Fibroblast of upper back skin (primary cell): Measurements from ENCODE around the gene A1BG.
"Not testable (repeated sequence)": the region's sequence is repeated elsewhere in the genome, so short reads cannot be mapped to it uniquely, and the experiment has no call there.

Source experiments
- DNase-seq: peaks from one replicate; pipeline ENCODE4 v3.0.0-alpha.2; 2013

Gene A1BG

DNA sequence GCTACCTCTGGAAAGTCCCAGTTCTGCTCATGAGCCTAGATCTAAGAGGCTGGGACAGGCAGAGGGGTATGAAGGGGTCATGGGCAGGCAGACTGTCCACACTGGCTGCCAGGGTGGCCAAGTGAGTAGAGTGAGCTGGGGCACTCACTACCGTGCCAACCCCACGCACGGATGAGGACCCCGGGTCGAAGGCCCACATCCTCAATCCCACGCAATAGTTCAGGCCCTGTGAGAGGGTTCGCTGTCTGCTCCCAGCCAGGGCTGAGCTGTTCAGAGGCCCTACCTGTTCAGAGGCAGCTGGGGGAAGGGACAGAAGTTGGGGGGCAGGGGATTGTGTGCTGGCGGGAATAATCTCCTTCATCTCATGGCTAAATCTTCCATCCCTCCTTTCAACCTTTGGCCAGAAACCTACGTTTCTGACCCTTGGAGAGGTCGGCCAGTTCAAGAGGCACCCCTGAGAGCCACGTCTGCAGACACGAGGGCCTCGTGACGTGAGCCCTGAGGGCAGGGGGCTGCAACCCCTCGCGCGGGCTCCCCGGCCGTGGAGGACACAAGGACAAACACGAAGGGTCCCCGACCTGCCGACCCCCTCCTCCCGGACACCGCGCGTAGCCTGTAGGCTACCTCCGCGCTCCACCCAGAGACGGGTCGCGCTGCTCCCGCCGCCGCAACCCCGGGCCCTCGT is 32.7 kb upstream of the A1BG start:
- no peak for DNase-seq

DNA sequence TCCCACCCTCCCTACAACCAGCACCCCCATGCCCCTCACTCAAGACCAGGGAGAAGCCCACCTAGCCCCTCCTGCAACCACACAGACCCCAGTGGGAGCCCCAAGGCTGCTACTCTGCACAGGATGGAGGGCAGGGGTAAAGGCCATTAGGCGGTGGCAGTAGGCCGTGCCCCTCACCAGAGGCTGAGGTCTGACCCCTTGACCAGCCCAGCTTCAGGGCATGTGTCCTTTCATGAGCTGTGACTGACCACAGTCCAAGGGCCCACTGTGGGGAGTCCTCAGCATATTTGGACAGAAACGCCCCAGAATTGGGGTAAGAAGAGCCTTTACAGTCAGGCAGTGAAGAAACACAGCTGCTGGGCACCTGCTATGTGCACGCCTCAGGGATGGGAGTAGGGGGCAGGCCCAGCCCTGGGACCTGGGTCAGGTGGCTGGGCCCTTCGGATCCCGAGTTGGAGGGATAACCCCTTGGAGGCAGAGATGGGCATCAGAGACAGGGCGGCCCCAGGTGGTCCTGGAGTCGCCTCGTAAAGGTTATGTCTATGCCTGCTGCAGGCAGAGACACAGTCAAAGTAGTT is 32.1 kb upstream of the A1BG start:
- no peak for DNase-seq

DNA sequence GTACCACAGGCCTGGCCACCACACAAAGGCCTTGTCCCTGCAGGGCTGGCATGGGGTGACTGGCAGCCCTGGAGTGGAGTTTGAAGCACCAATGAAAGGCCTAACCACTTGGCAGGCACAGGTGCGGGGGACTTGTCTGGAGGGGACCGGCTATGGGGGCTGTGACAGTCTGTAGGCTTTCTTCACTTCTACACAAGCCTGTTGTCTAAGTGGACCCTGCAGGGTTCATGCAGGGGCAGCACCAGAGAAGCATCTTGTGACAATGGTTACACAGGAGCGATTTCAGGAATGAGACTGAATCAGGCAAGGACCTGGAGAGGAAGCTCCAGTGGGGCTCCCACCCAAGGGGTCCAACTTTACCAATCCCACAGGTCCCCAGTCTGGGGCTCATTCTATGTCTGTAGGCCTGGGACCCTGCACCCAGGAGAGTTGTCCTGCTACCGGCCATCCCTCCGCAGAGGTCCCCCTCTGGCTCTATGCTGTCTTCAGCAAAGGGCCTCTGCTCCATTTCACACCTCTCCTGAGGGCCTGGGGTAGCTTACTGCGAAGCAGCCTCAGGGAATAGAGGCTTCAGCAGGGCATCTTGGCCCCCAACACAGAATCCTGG is 29.8 kb upstream of the A1BG start:
- no peak for DNase-seq

DNA sequence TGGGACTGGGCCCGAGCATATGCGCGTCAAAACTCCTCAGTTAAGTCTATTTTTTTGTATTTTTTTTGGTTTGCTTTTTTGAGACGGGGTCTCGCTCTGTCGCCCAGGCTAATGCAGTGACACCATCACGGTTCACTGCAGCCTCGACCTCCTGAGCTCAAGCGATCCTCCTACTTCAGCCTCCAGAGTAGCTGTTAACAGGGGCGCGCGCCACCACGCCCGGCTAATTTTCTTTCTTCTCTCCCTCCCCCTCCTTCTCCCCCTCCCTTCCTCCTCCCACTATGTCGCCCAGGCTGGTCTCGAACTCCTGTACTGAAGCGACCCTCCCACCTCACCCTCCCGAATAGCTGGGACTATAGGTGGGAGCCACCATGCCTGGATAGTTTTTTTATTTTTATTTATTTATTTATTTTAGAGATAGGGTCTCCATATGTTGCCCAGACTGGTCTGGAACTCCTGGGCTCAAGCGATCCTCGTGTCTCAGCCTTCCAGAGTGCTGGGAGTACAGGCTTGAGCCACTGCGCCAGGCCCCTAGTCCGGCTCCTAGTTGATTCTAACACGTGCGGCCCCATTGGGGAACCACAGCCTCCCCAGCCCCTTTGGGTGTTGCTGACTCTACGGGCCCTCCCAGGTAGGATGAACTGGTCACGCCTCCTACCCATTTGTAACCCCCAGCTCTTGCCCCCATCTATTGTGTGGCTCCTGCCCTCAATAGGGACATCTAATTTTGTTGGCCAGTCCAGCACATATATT is 28.3 kb upstream of the A1BG start:
- DNase-seq = no peak

DNA sequence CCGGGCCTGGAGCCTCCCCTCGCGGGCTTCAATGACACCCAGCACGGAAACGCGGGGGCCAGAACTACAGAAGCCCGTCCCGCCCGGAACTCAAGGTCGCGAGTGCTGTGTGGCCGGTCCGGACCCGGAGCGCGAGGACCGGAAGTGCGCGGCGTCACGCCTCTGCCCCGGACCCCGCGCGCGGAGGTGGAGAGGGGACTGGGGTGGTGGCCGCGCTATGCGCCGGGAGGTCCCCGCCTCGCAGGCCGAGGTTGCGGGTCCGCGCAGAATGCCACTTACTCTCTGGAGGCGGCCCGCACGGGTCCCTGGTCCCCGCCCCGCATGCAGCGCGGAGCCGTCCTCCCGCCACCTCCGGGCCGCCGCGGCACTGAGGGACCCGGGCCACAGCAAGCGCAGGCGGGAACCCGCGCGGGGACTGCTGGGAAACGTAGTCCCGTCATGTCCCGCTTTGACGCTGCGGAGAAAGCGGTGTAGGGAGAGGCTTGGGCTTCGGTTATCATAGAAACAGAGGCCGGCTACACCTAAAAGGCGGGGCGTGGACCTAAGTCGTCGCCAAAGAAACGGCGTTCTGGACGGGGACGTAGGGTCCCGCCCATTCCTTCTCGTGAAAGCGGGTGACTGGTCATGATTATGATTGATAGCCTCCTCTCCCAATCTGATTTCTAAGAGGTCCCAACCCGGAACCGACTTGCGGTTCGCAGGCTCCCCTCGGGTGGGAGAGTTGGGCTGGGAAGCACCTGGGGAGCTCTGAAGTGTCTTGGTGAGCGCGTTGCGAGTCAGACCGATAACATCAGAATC is 27.6 kb upstream of the A1BG start, which contains the start of gene ZNF837:
TSS of gene ZNF837 (minus strand) at position 369 of the 798 bp plus-strand sequence. CDS start 11,698 bp downstream, outside the sequence.
- DNase-seq = peak; percentile 100

DNA sequence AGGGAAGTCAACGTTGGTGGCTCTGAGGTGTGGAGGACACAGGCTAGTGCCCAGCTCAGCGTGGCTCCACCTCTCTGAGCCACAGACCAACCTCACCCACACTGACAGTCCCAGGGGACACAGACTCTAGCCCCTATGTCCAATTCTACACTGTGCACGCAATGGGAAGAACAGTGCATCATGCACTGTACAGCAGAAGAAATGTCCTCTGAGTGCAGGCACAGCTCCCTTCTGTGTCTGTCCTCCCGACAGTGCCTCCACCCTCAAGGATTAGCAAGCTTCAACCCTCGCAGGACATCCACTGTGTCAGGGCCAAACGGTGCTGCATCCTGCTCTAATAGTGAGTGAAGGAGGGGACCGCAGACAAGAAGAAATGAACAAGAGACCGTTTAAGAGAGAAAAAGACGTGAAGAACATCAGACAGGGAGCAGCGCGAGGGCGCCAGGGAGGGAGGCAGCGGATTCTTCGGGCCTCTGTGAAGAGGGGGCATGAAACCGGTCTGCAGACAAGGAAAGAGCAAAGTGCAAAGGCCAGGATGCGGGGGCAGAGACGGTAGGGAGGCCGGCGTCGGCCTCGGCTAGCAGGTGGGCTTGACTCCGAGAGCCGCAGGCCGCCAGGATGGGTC is 26.9 kb upstream of the A1BG start:
- DNase-seq = no peak

DNA sequence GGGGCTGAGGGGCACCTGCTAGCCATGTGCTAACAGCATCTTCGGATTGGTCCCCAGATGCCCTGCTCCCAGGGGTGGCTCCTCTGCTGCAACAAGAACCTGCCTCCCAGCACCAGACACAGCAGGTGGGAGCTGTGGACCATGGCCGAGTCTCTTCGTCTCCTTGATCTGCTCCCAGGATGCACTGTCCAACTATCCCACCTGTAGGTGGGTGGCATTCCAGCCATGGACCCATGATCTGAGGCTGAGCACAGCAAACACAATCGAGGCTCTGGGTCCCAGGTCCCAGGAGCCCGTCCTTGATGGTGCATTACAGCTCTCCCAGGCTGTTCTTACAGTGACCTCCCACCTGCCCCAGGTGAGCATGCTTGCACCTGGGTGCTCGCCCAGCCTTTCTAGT is 26.0 kb upstream of the A1BG start:
- no peak for DNase-seq

DNA sequence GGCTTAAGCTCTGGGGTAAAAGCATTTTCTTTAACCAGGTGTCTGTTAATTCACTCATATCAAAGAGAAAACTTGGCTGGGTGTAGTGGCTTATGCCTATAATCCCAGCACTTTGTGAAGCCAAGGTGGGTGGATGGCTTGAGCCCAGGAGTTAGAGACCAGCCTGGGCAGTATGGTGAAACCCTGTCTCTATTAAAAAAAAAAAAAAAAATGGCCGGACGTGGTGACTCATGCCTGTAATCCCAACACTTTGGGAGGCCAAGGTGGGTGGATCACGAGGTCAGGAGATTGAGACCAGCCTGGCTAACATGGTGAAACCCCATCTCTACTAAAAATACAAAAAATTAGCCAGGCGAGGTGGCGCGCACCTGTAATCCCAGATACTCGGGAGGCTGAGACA is 23.4 kb upstream of the A1BG start:
- DNase-seq = not testable (repeated sequence)

DNA sequence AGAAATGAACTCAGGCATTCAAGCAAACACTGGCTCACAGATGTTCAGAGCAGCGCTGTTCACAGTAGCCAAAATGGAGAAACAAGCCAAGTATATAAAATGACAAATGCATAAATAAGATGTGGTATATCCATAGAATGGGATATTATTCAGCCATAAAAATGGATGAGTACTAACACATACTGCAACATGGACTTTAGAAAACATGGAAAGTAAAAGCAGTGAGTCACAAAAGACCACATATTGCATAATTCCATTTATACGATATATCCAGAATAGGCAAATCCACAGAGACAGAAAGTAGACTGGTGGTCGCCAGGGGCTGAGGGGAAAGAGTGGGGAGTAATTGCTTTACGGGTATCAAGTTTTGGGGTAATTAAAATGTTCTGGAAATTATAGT is 20.9 kb upstream of the A1BG start:
- DNase-seq = no peak

DNA sequence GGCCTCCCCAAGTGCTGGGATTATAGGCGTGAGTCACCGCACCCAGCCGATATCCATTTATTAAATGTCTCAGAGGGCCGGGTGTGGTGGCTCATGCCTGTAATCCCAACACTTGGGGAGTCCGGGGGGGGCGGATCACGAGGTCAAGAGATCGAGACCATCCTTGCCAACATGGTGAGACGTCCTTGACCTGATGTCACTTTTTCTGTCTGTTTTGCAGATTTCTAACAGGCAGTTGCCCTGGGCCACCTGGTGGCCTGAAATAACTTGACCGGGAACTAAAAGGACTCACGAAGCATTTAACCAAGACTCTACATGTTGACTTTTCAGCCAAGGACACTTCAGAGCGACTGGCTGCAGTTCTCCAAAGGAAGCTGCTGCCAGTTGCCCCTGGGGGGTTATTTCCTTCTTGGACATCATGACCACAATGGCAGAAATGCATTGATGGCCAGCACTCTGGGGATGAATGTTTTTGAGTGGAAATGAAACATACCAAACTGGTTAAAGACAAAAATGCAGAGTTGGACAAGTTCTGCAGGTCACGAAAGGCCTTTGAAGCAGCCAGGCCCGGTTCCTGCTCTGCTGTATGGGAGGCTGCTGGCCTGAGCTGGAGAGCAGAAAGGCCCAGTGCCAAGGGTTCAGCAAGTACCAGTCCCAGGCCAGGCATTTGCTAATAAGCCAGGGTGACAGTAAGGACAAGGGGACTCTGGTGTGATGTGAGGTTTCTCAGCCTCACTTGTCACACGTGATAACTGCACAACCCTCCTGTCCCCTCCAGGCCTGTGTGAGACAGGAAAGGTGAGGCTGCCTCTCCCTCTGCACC is 19.2 kb upstream of the A1BG start:
- DNase-seq = no peak

DNA sequence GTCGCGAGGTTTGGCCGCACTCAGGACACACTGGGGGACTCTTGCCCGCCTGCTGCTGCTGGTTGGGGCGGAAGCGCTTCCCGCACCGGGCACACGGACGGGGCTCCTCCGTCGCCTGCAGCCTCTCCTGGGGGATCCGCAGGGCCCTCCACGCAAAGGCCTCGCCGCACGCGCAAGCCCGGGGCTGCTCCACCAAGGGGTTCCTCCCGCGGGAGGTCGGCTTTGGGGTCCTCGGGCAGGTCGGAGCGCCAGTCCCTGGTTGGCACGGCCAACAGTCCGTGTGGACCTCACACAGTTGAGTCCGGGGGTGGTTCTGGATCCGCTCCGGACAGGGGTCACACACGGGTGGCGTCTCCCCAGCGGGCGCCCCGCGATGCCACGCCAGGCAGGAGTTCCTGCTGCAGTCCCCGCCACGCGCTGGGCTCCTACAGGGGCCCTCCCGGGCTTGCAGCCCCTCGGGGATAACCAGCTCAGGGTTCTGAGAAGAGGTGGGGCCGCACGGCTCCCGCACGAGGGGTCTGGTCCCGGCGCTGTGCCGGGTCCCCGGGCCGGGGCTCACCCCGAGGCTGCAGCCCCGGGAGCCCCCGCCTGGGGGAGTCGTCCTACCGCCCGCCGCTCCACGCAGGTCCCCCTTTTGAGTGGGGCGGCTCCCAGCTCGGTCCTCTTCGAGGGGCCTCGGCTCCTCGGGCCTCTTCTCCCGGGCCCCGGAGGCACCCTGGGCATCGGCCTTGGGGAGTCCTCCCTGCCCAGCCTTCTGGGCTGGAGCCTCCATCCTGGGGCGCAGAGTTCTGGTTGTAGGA is 15.5 kb upstream of the A1BG start:
- DNase-seq = no peak

DNA sequence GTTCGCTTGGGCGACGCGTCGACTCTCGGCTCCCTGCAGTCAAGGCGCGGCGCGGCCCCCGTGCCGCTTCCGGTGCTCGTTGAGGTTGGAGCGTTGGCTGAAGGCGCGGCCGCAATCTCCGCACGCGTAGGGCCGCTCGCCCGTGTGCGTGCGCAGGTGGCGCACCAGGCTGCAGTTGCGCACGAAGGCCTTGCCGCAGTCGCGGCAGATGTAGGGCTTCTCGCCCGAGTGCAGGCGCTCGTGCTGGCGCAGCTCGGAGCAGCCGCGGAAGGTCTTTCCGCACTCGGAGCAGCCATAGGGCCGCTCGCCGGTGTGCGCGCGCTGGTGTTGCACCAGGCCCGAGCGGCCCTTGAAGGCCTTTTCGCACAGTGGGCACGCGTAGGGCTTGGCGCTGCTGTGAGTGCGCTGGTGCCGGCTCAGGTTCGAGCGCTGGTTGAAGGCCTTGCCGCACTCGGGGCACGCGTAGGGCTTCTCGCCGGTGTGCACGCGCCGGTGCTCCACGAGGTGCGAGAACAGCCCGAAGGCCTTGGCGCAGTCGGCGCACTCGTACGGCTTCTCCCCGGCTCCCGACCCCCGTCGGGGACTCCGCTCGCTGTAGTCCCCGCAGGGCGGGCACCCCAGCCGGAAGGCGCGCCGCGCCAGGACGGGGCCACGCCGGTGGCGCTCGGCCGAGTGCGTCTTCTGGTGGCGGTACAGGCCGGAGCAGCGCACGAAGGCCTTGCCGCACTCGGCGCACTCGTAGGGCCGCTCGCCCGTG is 14.6 kb upstream of the A1BG start:
- no peak for DNase-seq

DNA sequence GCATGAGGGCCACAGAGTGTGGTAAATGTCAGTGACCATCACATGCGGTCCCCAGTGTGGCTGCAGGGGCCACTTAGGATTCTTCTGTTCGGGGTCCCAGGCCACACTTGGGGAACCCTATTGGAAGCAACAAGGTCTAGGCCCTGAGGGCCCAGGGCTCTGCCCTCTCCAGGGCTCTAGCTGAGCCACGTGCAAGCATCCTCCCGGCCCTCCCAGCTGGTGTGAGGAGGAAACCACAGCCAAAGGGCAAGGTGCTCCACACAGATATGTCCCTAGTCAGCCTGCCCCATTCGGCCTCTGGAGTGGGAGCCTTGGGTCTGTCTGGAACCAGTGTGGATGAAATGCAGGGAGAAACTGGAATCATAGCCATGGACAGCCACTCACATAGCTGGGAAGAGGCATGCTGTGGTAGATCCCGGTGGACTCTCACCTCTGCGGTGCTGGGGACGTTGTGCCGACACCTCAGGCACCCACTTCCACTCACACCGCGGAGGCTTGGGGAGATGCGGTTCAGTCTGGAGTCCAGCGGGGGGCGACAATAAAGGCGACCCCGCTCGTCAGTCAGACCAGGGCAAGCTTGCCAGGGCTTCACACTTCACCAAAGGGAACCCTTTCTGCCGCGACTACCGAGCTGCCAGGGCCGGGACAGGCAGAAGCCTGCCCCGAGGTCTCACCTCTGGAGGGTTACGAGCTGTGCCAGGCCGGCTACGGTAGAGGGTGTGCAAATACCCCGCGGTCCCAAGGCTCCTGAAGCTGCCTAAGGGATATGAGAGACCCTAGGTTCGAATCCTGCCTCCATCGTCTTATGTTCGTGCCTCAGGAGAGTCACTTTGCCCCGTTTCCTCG is 13.5 kb upstream of the A1BG start:
- DNase-seq = no peak

DNA sequence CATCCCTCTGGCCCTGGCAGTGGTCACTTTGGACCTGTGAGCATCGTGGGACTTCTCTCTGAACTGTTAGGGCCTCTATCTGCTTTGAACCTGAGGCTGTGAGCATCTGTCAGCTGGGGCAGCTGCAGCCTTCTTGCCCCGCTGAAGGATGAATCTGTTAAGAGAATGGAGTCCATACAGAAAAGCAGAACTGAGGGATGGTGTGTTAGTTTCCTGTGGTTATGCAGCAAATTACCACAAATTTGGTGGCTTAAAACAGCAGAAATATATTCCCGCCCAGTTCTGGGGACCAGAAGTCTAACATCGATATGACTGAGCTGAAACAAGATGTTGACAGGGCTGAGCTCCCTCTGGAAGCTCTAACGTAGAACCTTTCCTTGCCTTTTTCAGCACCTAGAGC is 10.9 kb upstream of the A1BG start:
- no peak for DNase-seq

DNA sequence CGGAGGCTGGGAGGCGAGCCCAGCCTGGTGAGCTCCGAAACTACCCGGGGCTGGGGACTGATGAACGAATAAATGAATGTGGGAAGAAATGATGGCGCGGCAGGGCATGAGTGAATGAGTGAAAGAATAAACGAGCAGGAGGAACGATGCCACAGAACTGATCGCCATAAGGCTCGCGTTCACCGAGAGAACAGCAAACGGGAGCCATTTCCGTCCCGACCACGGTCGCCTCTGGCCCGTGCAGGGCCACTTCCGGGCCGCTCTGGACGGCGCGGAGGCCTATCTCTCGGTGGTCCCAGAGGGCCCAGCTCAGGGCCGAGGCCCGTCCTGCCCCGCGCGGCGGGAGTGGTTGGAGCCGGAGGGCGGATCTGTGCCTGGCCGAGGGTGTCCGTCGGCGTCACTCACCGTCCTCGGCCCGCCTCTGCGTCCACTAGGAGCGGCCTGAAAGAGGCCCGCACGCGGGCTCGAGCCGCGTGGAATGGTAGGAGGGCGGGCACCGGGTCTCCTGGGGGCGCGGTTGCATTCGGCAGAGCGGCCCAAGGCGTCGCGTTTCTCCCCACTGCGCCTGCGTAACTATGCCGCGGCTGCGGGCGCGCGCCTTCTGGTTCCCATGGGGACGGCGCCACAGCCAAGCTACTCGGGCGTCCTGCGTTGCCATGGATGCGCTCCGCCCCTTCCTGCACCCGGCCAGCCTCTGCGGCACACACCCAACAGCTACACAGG is 9.1 kb upstream of the A1BG start, which contains the start of gene ZNF497:
TSS of gene ZNF497 (minus strand) at position 480 of the 723 bp plus-strand sequence. CDS start 5,116 bp downstream, outside the sequence.
- DNase-seq = peak; percentile 95

DNA sequence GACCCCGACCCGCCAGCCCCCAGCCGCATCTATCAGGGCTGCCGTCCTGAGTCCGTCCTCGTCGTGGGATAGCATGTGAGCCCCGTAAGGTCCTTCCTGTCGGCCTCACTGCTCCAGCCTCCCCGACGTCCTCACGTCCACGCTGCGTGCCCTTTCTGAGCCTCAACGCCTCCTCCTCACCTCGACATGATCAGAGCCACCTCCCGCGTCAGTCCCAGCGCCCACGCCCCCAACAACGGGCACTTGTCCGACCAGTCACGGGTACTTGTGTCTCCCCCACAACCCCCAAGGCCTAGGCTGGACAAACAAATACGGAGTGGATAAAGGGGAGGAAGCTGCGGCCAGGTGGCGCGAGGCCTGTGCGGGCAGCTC is 8.6 kb upstream of the A1BG start:
- DNase-seq = peak; percentile 43

DNA sequence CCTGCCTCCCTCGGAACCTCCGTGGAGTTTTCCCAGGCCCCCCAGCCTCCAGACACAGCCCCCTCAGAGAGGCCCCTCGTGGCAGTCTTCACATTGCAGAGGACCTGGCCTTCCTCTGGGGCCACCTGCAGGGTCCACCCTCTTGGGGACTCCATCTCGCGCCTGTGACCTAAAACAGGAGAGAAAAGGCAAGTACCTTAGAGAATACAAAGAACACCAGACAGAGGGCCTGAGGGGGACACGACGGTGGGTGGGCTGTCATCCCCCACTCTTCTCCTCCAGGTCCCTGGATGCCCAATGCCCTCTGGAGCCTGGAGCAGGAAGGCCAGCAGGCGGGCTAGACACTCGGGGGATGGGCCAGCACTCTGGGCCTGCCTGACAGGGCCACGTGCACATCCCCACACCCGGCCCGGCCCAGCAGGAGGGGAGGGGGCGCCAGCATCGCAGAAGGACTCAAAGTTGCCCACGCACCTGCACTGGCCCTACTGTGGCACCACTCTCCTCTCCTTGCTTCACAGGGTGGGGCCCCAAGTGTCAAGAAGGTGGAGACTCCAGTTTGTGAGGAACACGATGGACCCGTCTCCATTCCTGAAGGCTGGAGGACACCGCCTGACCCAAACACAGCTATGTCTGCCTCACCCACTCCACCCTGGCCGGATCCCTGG is 4.3 kb upstream of the A1BG start:
- no peak for DNase-seq
